ENCODE measurements around the gene TLK2.

GRCh38 chr17:62627219-62627903, 148.7 kb downstream of the TLK2 start, which contains the start of gene MRC2:
- no peak for TF ChIP-seq CTCF (optimal IDR thresholded peaks at IDR 0.05 in 1 of 3, IDR thresholded peaks at IDR 0.05 in 1 of 3, conservative IDR thresholded peaks at IDR 0.05 in 1 of 3; ENCODE audit: extremely low read depth in 1 of 3, insufficient read depth in 2 of 3, low read length in 3 of 3)
- no peak for TF ChIP-seq EZH2 (IDR thresholded peaks at IDR 0.05; ENCODE audit: low read length)

Measured in keratinocyte (primary cell).